Bronchial epithelial cell (primary cell): Measurements from ENCODE around the gene CSDE1. TPM values are rescaled to one million over a fixed set of nuclear protein-coding genes. Genes with fewer than 3 reads are reported as not detected.
"Not testable (repeated sequence)": the region's sequence is repeated elsewhere in the genome, so short reads cannot be mapped to it uniquely, and the experiment has no call there.

ENCODE experiments used
- DNase-seq: peaks from one replicate; pipeline ENCODE4 v3.0.0-alpha.2; 2010; ENCODE audit warnings: low read depth
- FAIRE-seq: peaks from 2 replicates; lab custom pipeline; 2011; peaks lifted over from hg19 to GRCh38; lab: Jason Lieb, UNC
- H3K27me3 ChIP-seq: 2 replicates; pipeline ENCODE4 v1.5.1; 2011; ENCODE audit warnings: low read length; ENCODE audit not compliant: control insufficient read depth, insufficient read depth
- H3K36me3 ChIP-seq: 2 replicates; pipeline ENCODE4 v1.5.1; 2011; ENCODE audit warnings: low read length; ENCODE audit not compliant: control insufficient read depth, insufficient read depth
- H3K4me3 ChIP-seq: 2 replicates; pipeline ENCODE4 v1.5.1; 2011; ENCODE audit warnings: mild to moderate bottlenecking, low read depth, low read length, control low read depth
- total RNA-seq: library from RNA; depleted of rRNA; stranded (reverse); fragments of >200 nt; gene quantifications from 2 replicates; pipeline ENCODE4 v1.2.1, GENCODE V29; 2014
- TF ChIP-seq, protein P1 (sequence below): IDR thresholded peaks from 2 replicates; pipeline ENCODE4 v1.5.1; 2011; ENCODE audit warnings: mild to moderate bottlenecking, moderate library complexity, low read length, control low read depth, inconsistent platforms; ENCODE audit not compliant: insufficient read depth, severe bottlenecking

Gene CSDE1
- 875 and 1,184 TPM in 2 replicates for total RNA-seq

DNA sequence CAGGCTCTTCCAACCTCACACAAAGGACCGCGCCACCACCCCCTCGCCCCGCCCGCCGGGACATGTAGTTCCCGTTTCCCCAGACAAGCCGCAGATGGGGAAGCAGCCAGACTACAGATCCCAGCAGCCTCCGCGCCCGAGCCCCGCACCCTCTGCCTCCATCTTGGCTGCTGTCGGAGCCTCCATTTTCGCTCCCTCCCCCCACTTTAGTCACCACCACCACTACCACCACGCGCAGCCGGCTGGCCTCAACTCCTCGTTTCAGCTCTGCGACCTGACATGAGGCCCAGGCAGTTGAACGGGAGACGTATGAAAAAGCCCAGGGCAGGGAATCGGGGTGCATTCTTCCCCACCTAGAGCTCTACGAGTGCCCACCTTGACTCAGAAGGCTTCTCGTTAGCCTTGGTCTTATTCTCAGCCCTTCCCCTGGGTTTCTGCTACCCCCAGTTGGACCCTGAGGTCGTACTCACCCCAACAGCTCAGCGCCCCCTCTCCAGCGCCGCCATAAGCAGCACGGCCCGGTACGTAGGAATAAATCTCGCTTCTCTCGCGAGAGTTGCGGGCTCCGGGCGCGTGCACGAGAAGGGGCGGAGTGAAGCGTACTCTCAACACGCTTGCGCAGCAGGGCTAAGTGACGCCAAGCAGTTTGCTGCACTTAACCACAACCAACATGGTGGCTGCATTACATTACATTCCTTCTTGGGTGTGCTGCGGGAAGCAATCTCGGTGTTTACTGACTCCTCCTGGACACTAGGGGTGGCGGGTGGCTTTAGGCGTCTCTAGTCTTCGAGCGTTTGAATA is at the start of gene CSDE1:
Gene CSDE1, minus strand, starts transcription at position 530 of the 801 bp plus-strand sequence. CDS start 18,094 bp downstream, outside the sequence.
- DNase-seq (peak; percentile 95), FAIRE-seq (peak; percentile 97)
- H3K27me3 ChIP-seq: no peaks in the 10 kb centered on the region
- TF ChIP-seq, protein P1, sequence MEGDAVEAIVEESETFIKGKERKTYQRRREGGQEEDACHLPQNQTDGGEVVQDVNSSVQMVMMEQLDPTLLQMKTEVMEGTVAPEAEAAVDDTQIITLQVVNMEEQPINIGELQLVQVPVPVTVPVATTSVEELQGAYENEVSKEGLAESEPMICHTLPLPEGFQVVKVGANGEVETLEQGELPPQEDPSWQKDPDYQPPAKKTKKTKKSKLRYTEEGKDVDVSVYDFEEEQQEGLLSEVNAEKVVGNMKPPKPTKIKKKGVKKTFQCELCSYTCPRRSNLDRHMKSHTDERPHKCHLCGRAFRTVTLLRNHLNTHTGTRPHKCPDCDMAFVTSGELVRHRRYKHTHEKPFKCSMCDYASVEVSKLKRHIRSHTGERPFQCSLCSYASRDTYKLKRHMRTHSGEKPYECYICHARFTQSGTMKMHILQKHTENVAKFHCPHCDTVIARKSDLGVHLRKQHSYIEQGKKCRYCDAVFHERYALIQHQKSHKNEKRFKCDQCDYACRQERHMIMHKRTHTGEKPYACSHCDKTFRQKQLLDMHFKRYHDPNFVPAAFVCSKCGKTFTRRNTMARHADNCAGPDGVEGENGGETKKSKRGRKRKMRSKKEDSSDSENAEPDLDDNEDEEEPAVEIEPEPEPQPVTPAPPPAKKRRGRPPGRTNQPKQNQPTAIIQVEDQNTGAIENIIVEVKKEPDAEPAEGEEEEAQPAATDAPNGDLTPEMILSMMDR: peak; percentile 65
- peak within 1 kb of the TSS; percentile 67 for H3K4me3 ChIP-seq
- H3K36me3 ChIP-seq: no peaks in the 10 kb centered on the region

- H3K4me3 ChIP-seq, FAIRE-seq: not testable (repeated sequence)
Measured at GRCh38 chr1:114804449-114804848, 46.7 kb upstream of the CSDE1 start.

DNA sequence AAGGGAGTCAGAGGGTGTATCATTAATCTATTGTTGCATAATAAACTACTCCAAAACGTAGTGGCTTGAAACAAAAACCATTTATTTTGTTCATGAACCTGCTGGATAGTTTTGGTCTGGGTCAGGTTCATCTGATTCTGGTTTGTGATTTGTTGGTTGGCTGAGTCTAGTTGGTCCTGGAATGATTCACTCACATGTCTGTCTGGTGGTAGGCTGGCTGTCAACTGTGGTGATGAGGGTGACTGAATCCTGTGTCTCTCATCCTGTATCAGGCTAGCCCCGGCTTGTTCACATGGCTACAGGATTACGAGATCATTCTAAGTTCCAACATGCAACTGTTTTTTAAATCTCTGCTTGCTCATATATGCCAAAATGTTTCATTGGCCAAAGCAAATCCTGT is 45.2 kb upstream of the CSDE1 start:
- H3K36me3 ChIP-seq: no peaks in the 10 kb centered on the region
- TF ChIP-seq, protein P1: no peak
- FAIRE-seq (peak; percentile 99), DNase-seq (peak; percentile 100)
- no peak overlapping the region for H3K4me3 ChIP-seq
- no peaks in the 10 kb centered on the region for H3K27me3 ChIP-seq

More at GRCh38 chr1:114804449-114804848, 46.7 kb upstream of the CSDE1 start:
- not testable (repeated sequence) for DNase-seq, H3K36me3 ChIP-seq, H3K27me3 ChIP-seq

- no peaks in the 10 kb centered on the region for H3K27me3 ChIP-seq
- H3K4me3 ChIP-seq: no peak overlapping the region
- FAIRE-seq: no peak
- no peak for DNase-seq
- no peaks in the 10 kb centered on the region for H3K36me3 ChIP-seq
- TF ChIP-seq, protein P1: no peak
Measured at GRCh38 chr1:114794038-114794437, 36.3 kb upstream of the CSDE1 start.

- H3K4me3 ChIP-seq, H3K27me3 ChIP-seq, DNase-seq, FAIRE-seq, H3K36me3 ChIP-seq: not testable (repeated sequence)
Measured at GRCh38 chr1:114790581-114790980, 32.8 kb upstream of the CSDE1 start.

DNA sequence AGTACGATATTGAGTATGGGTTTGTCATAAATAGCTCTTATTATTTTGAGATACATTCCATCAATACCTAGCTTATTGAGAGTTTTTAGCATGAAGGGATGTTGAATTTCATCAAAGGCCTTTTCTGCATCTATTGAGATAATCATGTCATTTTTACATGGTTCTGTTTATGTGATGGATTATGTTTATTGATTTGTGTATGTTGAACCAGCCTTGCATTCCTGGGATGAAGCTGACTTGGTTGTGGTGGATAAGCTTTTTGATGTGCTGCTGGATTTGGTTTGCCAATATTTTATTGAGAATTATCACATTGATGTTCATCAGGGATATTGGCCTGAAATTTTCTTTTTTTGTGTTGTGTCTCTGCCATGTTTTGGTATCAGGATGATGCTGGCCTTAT is 28.7 kb upstream of the CSDE1 start:
- not testable (repeated sequence) for DNase-seq, FAIRE-seq, H3K4me3 ChIP-seq, H3K36me3 ChIP-seq, H3K27me3 ChIP-seq

DNA sequence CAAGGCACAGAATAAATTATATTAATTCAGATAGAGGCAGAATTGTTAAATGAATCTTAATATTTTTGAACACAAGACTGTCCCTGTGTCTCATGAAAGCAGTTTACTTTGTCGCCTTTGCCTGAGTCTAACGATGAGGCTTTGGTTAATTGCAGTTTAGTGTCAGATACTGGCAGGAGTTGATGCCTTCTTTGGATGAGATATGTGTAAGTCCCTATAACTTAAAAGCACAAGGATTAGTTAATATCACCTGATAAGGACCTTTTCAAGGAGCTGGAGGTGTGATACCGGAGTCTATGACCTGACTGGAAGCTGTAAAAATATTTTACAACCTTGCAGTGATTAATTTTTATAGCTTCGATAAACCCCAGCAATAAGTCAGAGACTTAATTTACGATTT is 24.7 kb upstream of the CSDE1 start:
- TF ChIP-seq, protein P1: no peak
- no peaks in the 10 kb centered on the region for H3K27me3 ChIP-seq
- no peak overlapping the region for H3K4me3 ChIP-seq
- no peak for DNase-seq
- FAIRE-seq: no peak
- H3K36me3 ChIP-seq: no peaks in the 10 kb centered on the region
